Mammary epithelial cell (primary cell): ENCODE results near the gene IL13.

Source experiments
- EZH2 ChIP-seq: IDR thresholded peaks from 2 replicates; pipeline ENCODE4 v1.6.1; 2012; ENCODE audit warnings: low read length, inconsistent platforms, borderline replicate concordance
- TF ChIP-seq, protein P1 (sequence below), 2 donors: IDR thresholded peaks in 1 of 2; conservative IDR thresholded peaks in 1 of 2; 2 replicates each; pipeline ENCODE4 v1.5.1; 2011 to 2012; ENCODE audit warnings: inconsistent platforms in 2 of 2, low read length in 2 of 2, mild to moderate bottlenecking in 2 of 2, control low read depth in 1 of 2, low read depth in 1 of 2; ENCODE audit not compliant: insufficient read depth in 1 of 2; ENCODE audit errors: extremely low read depth in 1 of 2

DNA sequence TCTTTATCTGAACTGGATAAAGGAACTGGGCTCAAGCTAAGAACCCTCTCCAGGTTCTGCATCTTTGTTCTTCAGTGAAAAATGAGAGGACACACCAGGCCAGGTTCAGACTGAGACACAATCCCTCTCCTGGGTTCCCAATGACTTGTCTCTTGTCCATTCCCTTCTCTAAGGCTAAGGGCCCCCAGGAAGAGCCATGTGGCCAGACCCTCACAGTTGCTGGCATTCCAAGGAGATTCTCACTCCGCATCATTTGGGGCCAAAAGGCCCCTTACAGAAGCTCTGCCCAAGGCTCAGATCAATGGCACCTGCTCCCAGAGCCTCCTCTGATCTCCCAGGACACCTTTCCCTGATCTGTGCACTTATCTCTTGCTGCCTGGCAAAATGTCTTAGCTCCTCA lies 20.8 kb downstream of the IL13 start:
- TF ChIP-seq, protein P1, sequence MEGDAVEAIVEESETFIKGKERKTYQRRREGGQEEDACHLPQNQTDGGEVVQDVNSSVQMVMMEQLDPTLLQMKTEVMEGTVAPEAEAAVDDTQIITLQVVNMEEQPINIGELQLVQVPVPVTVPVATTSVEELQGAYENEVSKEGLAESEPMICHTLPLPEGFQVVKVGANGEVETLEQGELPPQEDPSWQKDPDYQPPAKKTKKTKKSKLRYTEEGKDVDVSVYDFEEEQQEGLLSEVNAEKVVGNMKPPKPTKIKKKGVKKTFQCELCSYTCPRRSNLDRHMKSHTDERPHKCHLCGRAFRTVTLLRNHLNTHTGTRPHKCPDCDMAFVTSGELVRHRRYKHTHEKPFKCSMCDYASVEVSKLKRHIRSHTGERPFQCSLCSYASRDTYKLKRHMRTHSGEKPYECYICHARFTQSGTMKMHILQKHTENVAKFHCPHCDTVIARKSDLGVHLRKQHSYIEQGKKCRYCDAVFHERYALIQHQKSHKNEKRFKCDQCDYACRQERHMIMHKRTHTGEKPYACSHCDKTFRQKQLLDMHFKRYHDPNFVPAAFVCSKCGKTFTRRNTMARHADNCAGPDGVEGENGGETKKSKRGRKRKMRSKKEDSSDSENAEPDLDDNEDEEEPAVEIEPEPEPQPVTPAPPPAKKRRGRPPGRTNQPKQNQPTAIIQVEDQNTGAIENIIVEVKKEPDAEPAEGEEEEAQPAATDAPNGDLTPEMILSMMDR (conservative IDR thresholded peaks at IDR 0.05 in 1 of 2, IDR thresholded peaks at IDR 0.05 in 1 of 2; ENCODE audit: extremely low read depth in 1 of 2, insufficient read depth in 1 of 2, low read depth in 1 of 2, low read length in 2 of 2), result no peak
- no peak for TF ChIP-seq EZH2
